K562 (cell line): ENCODE measurements around the gene P2RY11. TPM values are rescaled to one million over a fixed set of nuclear protein-coding genes. Genes with fewer than 3 reads are reported as not detected.

Experiments
- CC2D1A ChIP-seq: fragments of 450-650 bp; IDR thresholded peaks from 2 replicates; pipeline ENCODE4 v1.6.1; 2017; ENCODE audit warnings: mild to moderate bottlenecking
- E4F1 ChIP-seq: fragments of 250-450 bp; sonication (Bioruptor Pico); IDR thresholded peaks from 2 replicates; pipeline ENCODE4 v1.5.0; 2021; ENCODE audit warnings: mild to moderate bottlenecking, borderline replicate concordance
- KLF13 ChIP-seq: fragments of 450-650 bp; IDR thresholded peaks from 2 replicates; pipeline ENCODE4 v1.6.1; 2016; ENCODE audit warnings: missing genetic modification characterization, low read depth, mild to moderate bottlenecking, missing compliant biosample characterization, moderate library complexity, borderline replicate concordance
- L3MBTL2 ChIP-seq: fragments of 450-650 bp; IDR thresholded peaks from 2 replicates; pipeline ENCODE4 v1.6.1; 2016; ENCODE audit warnings: mild to moderate bottlenecking, moderate library complexity
- NCOA1 ChIP-seq: fragments of 450-650 bp; IDR thresholded peaks from 2 replicates; pipeline ENCODE4 v1.6.1; 2016; ENCODE audit warnings: low read depth
- NFE2L1 ChIP-seq: fragments of 450-650 bp; IDR thresholded peaks from 2 replicates; pipeline ENCODE4 v1.6.1; 2016; ENCODE audit warnings: missing genetic modification characterization, low read depth, mild to moderate bottlenecking, missing compliant biosample characterization, moderate library complexity, borderline replicate concordance
- NR1H2 ChIP-seq: sonication (generic); formaldehyde crosslinking; IDR thresholded peaks from 2 replicates; pipeline ENCODE4 v1.4.0; 2020; ENCODE audit warnings: mild to moderate bottlenecking, missing genetic modification reagents
- NR4A1 ChIP-seq, 2 experiments: fragments of 250-450 bp in 1 of 2; fragments of 450-650 bp in 1 of 2; sonication (Bioruptor Pico) in 1 of 2; IDR thresholded peaks; 2 replicates each; pipeline versions ENCODE4 v1.4.0 to v1.6.1; 2016 to 2020; ENCODE audit warnings: mild to moderate bottlenecking in 2 of 2, missing compliant biosample characterization in 1 of 2, missing genetic modification characterization in 1 of 2, moderate library complexity in 1 of 2
- PHTF2 ChIP-seq: fragments of 250-450 bp; sonication (Bioruptor Pico); IDR thresholded peaks from 2 replicates; pipeline ENCODE4 v1.5.0; 2021; ENCODE audit warnings: mild to moderate bottlenecking
- PTRF ChIP-seq: fragments of 450-650 bp; IDR thresholded peaks from 2 replicates; pipeline ENCODE4 v1.6.1; 2016; ENCODE audit warnings: mild to moderate bottlenecking, missing genetic modification characterization, missing compliant biosample characterization
- SNIP1 ChIP-seq: fragments of 450-650 bp; IDR thresholded peaks from 2 replicates; pipeline ENCODE4 v1.7.1; 2017; ENCODE audit warnings: low read depth, mild to moderate bottlenecking
- U2AF1 ChIP-seq: fragments of 200-400 bp; formaldehyde crosslinking; optimal IDR thresholded peaks from 2 replicates; pipeline ENCODE3; 2017; ENCODE audit warnings: mild to moderate bottlenecking, low read depth, low read length, moderate library complexity
- ZBTB7A ChIP-seq: IDR thresholded peaks from 2 replicates; pipeline ENCODE4 v1.6.1; 2011; ENCODE audit warnings: low read depth, mild to moderate bottlenecking, low read length, moderate library complexity, borderline replicate concordance; ENCODE audit not compliant: control insufficient read depth
- ZKSCAN8 ChIP-seq: fragments of 200-800 bp; sonication (Bioruptor generic); IDR thresholded peaks from 2 replicates; pipeline ENCODE4 v1.6.1; 2016; ENCODE audit warnings: missing genetic modification characterization, missing compliant biosample characterization
- polyA plus RNA-seq, 8 experiments: library from polyadenylated mRNA; depleted of rRNA in 4 of 8; stranded (reverse) in 5 of 8; unstranded in 3 of 8; fragments of >200 nt; fragmentation: Nextera tagmentation in 2 of 8; fragmentation: Illumina TruSeq in 1 of 8; extraction: Ambion mirVana in 2 of 8; extraction: Trizol in 1 of 8; gene quantifications; 2 replicates each; pipeline versions ENCODE4 v1.2.1 to v1.2.3, GENCODE V29; 2011 to 2014; ENCODE audit warnings: inconsistent platforms in 1 of 8, missing spikeins in 1 of 8
- total RNA-seq, 7 experiments: library from RNA; depleted of rRNA in 6 of 7; stranded (reverse); fragments of >200 nt in 6 of 7; fragmentation: Illumina TruSeq in 2 of 7; extraction: Trizol in 2 of 7; gene quantifications; 2 replicates each; pipeline versions ENCODE4 v1.2.1 to v1.2.3, GENCODE V29; 2011 to 2021; ENCODE audit warnings: low replicate concordance in 1 of 7
- TF ChIP-seq, protein P1 (sequence below), 2 experiments: IDR thresholded peaks; 2 replicates each; pipeline ENCODE4 v1.6.1; 2012; ENCODE audit warnings: improper control_type of control experiment in 2 of 2, low read depth in 2 of 2, low read length in 2 of 2, borderline replicate concordance in 1 of 2
- TF ChIP-seq, protein P2 (sequence below): fragments of 250-450 bp; sonication (Bioruptor Pico); IDR thresholded peaks from 2 replicates; pipeline ENCODE4 v1.4.0; 2020; ENCODE audit warnings: mild to moderate bottlenecking
- TF ChIP-seq, protein P3 (sequence below): fragments of 450-650 bp; conservative IDR thresholded peaks from 2 replicates; pipeline ENCODE4 v1.6.1; 2016; ENCODE audit warnings: missing genetic modification characterization, low read depth, mild to moderate bottlenecking, control low read depth, missing compliant biosample characterization

The P2RY11 gene
- total and polyA plus RNA-seq, 9 of the 15 experiments (the other 6 are each of a cell fraction or from before 2014, with no cell fraction given) = 0.03 to 10.1 (median 1.5) TPM

- TF ChIP-seq ZBTB7A (no peak), SNIP1 (no peak), PHTF2 (CRISPR knock-in tag) (no peak), E4F1 (CRISPR knock-in tag) (no peak), NR1H2 (CRISPR knock-in tag) (no peak), U2AF1 (peak; percentile 48), KLF13 (no peak), NCOA1 (no peak), NFE2L1 (no peak), PTRF (tag) (no peak), ZKSCAN8 (CRISPR knock-in tag) (no peak), L3MBTL2 (peak; percentile 76; the same call in 1 of the 2 replicates), NR4A1 (CRISPR knock-in tag; IDR thresholded peaks at IDR 0.05) (no peak), NR4A1 (tag; IDR thresholded peaks at IDR 0.05) (no peak), CC2D1A (no peak)
- TF ChIP-seq, protein P1, sequence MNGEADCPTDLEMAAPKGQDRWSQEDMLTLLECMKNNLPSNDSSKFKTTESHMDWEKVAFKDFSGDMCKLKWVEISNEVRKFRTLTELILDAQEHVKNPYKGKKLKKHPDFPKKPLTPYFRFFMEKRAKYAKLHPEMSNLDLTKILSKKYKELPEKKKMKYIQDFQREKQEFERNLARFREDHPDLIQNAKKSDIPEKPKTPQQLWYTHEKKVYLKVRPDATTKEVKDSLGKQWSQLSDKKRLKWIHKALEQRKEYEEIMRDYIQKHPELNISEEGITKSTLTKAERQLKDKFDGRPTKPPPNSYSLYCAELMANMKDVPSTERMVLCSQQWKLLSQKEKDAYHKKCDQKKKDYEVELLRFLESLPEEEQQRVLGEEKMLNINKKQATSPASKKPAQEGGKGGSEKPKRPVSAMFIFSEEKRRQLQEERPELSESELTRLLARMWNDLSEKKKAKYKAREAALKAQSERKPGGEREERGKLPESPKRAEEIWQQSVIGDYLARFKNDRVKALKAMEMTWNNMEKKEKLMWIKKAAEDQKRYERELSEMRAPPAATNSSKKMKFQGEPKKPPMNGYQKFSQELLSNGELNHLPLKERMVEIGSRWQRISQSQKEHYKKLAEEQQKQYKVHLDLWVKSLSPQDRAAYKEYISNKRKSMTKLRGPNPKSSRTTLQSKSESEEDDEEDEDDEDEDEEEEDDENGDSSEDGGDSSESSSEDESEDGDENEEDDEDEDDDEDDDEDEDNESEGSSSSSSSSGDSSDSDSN (IDR thresholded peaks at IDR 0.05; ENCODE audit: borderline replicate concordance in 1 of 2, low read depth in 2 of 2, low read length in 2 of 2) = no peak
- TF ChIP-seq, protein P2, sequence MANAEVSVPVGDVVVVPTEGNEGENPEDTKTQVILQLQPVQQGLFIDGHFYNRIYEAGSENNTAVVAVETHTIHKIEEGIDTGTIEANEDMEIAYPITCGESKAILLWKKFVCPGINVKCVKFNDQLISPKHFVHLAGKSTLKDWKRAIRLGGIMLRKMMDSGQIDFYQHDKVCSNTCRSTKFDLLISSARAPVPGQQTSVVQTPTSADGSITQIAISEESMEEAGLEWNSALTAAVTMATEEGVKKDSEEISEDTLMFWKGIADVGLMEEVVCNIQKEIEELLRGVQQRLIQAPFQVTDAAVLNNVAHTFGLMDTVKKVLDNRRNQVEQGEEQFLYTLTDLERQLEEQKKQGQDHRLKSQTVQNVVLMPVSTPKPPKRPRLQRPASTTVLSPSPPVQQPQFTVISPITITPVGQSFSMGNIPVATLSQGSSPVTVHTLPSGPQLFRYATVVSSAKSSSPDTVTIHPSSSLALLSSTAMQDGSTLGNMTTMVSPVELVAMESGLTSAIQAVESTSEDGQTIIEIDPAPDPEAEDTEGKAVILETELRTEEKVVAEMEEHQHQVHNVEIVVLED (CRISPR knock-in tag) = peak; percentile 43; the same call in 1 of the 2 replicates
- TF ChIP-seq, protein P3, sequence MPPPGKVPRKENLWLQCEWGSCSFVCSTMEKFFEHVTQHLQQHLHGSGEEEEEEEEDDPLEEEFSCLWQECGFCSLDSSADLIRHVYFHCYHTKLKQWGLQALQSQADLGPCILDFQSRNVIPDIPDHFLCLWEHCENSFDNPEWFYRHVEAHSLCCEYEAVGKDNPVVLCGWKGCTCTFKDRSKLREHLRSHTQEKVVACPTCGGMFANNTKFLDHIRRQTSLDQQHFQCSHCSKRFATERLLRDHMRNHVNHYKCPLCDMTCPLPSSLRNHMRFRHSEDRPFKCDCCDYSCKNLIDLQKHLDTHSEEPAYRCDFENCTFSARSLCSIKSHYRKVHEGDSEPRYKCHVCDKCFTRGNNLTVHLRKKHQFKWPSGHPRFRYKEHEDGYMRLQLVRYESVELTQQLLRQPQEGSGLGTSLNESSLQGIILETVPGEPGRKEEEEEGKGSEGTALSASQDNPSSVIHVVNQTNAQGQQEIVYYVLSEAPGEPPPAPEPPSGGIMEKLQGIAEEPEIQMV = no peak
Measured at GRCh38 chr19:10106100-10106936, 5.2 kb upstream of the P2RY11 start, which contains the start of gene PPAN (continued).
